HG02870 (cell line): ENCODE measurements around the gene KRTAP9-2.
"Not testable (repeated sequence)": the region's sequence is repeated elsewhere in the genome, so short reads cannot be mapped to it uniquely, and the experiment has no call there.

Experiments
- ATAC-seq: cut with Tn5 transposase; IDR thresholded peaks from one replicate; pipeline ENCODE4 v1.9.1; 2021; ENCODE audit warnings: mild to moderate bottlenecking, moderate library complexity; ENCODE audit not compliant: unreplicated experiment

The KRTAP9-2 gene

DNA sequence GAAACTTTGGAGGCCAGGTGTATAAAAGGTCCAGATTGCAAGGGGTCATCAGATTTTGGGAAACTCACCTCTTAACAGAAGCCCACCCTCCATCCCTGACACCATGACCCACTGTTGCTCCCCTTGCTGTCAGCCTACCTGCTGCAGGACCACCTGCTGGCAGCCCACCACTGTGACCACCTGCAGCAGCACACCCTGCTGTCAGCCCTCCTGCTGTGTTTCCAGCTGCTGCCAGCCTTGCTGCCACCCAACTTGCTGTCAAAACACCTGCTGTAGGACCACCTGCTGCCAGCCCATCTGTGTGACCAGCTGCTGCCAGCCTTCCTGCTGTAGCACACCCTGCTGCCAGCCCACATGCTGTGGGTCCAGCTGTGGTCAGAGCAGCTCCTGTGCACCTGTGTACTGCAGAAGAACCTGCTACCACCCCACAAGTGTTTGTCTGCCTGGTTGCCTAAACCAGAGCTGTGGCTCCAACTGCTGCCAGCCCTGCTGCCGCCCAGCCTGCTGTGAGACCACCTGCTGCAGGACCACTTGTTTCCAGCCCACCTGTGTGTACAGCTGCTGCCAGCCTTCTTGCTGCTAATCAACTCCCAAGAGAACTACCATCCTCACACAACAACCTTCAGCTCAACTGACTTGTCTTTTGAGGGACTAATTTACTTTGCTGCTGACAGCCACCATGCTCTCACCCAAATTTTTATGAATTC is 6.1 kb downstream of the KRTAP9-2 start, which contains the start of gene KRTAP9-3:
KRTAP9-3 (plus strand) TSS at position 51 of the 707 bp plus-strand sequence; CDS start at position 104, 53 bp downstream.
- ATAC-seq, result not testable (repeated sequence)

GRCh38 chr17:41237116-41237515 is 10.7 kb downstream of the KRTAP9-2 start:
- not testable (repeated sequence) for ATAC-seq

- not testable (repeated sequence) for ATAC-seq
Observed at GRCh38 chr17:41237949-41238437, 11.5 kb downstream of the KRTAP9-2 start, which contains the start of gene KRTAP9-8. Gene KRTAP9-8 (plus strand): TSS chr17:41237999. CDS start chr17:41238052, 53 bp downstream.

- not testable (repeated sequence) for ATAC-seq
Observed at GRCh38 chr17:41246995-41247787, 20.7 kb downstream of the KRTAP9-2 start.

- ATAC-seq, result not testable (repeated sequence)
Observed at GRCh38 chr17:41249637-41250240, 23.3 kb downstream of the KRTAP9-2 start, which contains the start of gene KRTAP9-4. Gene KRTAP9-4 (plus strand): TSS chr17:41249687. CDS start chr17:41249721, 34 bp downstream.

- no peak for ATAC-seq
Observed at GRCh38 chr17:41251261-41251660, 24.8 kb downstream of the KRTAP9-2 start.

DNA sequence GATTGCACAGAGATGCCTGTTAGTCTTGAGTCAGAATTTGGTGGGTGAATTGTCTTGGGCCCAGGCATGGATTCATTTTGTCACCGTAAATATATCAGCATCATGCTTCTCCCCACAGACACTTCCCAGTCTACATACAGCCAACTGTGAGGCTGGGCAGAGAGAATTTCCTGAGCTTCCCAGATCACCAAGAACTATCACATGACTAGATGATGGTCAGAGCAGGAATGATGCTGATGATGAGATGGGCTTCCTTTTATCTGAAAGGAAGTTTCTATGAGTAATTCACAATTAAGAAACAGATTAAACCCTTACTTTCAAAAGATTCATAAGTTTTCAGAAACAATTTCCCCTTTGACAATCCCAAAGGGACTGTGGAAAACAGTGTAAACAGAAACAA is 28.4 kb downstream of the KRTAP9-2 start:
- ATAC-seq, result no peak

- ATAC-seq, result not testable (repeated sequence)
Observed at GRCh38 chr17:41255381-41256290, 29.2 kb downstream of the KRTAP9-2 start, which contains the start of gene KRTAP9-9. Gene KRTAP9-9 (plus strand): TSS chr17:41255384.

GRCh38 chr17:41256291-41256685 is 29.8 kb downstream of the KRTAP9-2 start:
- no peak for ATAC-seq

DNA sequence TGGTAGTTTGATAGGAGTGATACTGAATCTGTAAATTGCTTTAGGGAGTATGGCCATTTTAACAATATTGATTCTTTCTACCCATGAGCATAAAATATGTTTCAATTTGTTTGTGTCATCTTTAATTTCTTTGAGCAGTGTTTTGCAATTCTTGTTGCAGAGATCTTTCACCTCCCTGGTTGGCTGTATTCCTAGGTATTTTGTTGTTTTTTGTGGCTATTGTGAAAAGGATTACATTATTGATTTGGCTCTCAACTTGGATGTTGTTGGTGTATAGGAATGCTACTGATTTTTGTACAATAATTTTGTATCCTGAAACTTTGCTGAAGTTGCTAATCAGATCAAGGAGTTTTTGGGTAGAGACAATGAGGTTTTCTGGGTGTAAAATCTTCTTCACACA is 32.0 kb downstream of the KRTAP9-2 start:
- ATAC-seq, result no peak

DNA sequence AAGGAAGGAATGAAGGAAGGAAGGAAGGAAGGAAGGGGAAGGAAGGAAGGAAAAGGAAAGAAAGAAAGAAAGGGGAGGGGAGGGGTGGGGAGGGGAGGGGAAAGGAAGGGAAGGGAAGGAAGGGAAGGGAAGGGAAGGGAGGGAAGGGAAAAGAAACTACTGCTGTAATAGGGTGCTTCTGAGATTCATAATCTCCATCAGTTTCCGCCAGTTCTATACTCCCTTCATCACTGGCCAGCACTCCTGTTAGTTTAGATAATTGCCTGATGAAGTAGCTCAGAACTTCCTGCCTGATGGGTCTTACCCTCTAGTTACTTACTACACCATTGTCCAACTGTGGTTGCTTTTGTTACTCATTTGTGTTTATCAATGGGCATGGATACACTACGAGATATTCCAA is 36.8 kb downstream of the KRTAP9-2 start:
- ATAC-seq, result no peak

GRCh38 chr17:41264599-41264998 is 38.2 kb downstream of the KRTAP9-2 start:
- no peak for ATAC-seq

GRCh38 chr17:41265078-41265477 is 38.6 kb downstream of the KRTAP9-2 start, which contains the start of gene KRTAP9-6:
Gene KRTAP9-6 (plus strand): TSS chr17:41265378. CDS start chr17:41265378, 0 bp downstream.
- ATAC-seq, result no peak

GRCh38 chr17:41267711-41268110 is 41.3 kb downstream of the KRTAP9-2 start:
- ATAC-seq, result no peak

- not testable (repeated sequence) for ATAC-seq
Observed at GRCh38 chr17:41271323-41271722, 44.9 kb downstream of the KRTAP9-2 start.

GRCh38 chr17:41271858-41272257 is 45.4 kb downstream of the KRTAP9-2 start:
- ATAC-seq, result no peak

DNA sequence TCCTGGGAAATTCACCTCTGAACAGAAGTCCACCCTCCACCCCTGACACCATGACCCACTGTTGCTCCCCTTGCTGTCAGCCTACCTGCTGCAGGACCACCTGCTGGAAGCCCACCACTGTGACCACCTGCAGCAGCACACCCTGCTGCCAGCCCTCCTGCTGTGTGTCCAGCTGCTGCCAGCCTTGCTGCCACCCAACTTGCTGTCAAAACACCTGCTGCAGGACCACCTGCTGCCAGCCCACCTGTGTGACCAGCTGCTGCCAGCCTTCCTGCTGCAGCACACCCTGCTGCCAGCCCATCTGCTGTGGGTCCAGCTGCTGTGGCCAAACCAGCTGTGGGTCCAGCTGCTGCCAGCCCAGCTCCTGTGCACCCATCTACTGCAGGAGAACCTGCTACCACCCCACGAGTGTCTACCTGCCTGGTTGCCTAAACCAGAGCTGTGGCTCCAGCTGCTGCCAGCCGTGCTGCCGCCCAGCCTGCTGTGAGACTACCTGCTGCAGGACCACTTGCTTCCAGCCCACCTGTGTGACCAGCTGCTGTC is 49.3 kb downstream of the KRTAP9-2 start, which contains the start of gene KRTAP9-7:
KRTAP9-7 (plus strand) TSS at position 51 of the 543 bp plus-strand sequence; CDS start at position 51, 0 bp downstream.
- not testable (repeated sequence) for ATAC-seq
